T-helper 1 cell treated with Interleukin-12 subunit alpha and Interleukin-12 subunit beta and Interleukin-4 antibody, amounts not matched to agents 30 μg/mL and 1 μg/mL, for 36 hours (primary cell): ENCODE data around the gene FAM241A.
"Not testable (repeated sequence)": the region's sequence is repeated elsewhere in the genome, so short reads cannot be mapped to it uniquely, and the experiment has no call there.

Experiments
- H3K27ac Mint-ChIP-seq: one replicate; pipeline ENCODE4 v1.8.0; 2021; ENCODE audit warnings: mild to moderate bottlenecking, mixed read lengths
- H3K27me3 Mint-ChIP-seq: one replicate; pipeline ENCODE4 v1.8.0; 2021; ENCODE audit warnings: low read depth, mixed read lengths
- H3K36me3 Mint-ChIP-seq: one replicate; pipeline ENCODE4 v1.8.0; 2021; ENCODE audit warnings: low read depth, mixed read lengths
- H3K4me1 Mint-ChIP-seq: one replicate; pipeline ENCODE4 v1.8.0; 2021; ENCODE audit warnings: low read depth, mixed read lengths
- H3K4me3 Mint-ChIP-seq: one replicate; pipeline ENCODE4 v1.8.0; 2021; ENCODE audit warnings: mild to moderate bottlenecking, moderate library complexity, mixed read lengths
- H3K9me3 Mint-ChIP-seq: one replicate; pipeline ENCODE4 v1.8.0; 2021; ENCODE audit warnings: mixed read lengths

The FAM241A gene

DNA sequence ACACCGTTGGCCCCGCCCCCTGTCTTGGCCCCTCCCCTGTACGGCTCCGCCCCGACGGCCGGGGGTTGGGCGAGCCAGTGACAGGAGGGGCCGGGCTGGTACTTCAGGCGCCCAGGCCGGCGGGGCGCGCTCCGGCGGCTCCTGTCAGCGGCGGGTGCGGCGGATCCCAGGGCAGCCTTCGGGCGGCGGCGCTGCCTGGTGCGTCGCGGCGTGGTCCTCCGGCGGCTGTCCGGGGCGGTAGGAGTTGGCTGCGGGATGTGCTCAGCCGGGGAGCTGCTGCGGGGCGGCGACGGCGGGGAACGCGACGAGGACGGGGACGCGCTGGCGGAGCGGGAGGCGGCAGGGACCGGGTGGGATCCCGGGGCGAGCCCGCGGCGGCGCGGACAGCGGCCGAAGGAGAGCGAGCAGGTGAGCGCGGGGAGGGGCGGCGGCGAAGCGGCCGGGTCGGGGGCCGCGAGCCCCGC, at the start of gene FAM241A:
FAM241A (plus strand) TSS at position 129 of the 464 bp plus-strand sequence; CDS start at position 256, 127 bp downstream.
- Mint-ChIP-seq H3K27ac (peak within 1 kb of the TSS; percentile 89), H3K27me3 (no peaks in the 10 kb centered on the region)

DNA sequence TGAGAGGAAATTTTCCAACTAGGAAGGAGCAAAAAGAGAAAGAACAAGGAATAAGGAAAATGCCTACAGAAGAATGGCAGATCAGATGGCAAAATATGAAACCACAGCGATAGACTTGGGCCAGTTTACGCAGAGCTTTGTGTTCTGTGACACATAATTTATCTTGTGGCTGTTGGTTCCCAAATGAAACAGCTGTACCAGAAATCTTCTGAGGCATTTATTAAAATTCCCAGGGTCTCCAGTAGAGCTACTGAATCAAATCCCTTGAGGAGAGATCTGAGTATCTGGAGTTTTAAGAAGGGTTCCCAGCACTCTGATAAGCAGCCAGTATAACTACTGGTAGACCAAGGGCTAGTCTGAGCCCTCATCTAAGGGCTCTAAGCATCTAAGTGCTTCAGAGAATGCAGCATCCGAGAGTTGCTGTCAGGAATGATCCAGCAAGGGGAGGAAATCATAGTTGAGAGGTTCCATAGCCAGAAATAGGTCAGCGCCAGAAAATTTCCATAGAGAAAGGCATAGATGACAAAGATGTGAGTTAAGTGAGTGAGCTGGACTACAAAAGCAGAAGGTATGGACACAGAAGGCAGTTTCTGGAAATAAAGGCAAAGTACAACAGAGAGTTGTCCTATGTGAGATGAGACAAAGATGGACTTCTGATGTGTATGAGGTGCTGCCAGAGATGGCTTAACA, 46.3 kb upstream of the FAM241A start:
- peaks cover 30% of the 10 kb centered on the region for H3K27me3 Mint-ChIP-seq
- no peaks in the 10 kb centered on the region for H3K36me3 Mint-ChIP-seq
- peaks cover 3% of the 10 kb centered on the region for H3K4me1 Mint-ChIP-seq
- no peak overlapping the region for H3K4me3 Mint-ChIP-seq
- H3K27ac Mint-ChIP-seq = no peak overlapping the region
- no peaks in the 10 kb centered on the region for H3K9me3 Mint-ChIP-seq

More for the DNA sequence above, at the start of gene FAM241A:
- H3K4me3 Mint-ChIP-seq = peak within 1 kb of the TSS; percentile 91
- H3K9me3 Mint-ChIP-seq = no peaks in the 10 kb centered on the region
- no peaks in the 10 kb centered on the region for H3K36me3 Mint-ChIP-seq
- H3K4me1 Mint-ChIP-seq = peaks cover 23% of the 10 kb centered on the region

DNA sequence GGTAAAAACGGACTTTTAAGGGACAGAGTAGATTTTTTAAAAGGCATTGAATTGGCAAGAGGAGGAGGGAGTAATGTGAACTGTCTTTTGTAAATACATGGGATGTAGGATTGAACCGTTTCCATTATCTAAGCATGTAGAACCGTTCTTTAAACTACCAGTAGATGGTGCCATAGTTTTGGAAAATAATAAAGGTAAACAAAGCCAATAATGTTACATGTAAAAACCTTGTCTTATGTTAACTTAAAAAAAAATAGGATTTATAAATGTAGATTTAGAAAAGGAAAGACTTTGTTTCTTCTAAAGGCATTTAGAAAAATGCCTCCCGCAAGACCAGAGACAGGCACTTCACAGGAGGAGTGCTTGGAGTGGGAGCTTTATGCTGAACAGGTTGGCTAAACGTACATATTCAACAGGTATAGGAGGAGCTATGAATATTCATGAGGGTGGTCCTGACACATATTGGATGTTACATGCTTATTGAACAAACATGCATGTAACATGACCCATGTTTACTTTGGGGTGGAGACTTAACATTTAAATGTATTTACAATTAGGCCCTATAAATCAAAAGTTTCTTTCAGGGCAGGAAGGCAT, 45.5 kb upstream of the FAM241A start:
- Mint-ChIP-seq H3K4me1 (peaks cover 3% of the 10 kb centered on the region), H3K36me3 (no peaks in the 10 kb centered on the region), H3K27ac (no peak overlapping the region), H3K4me3 (no peak overlapping the region), H3K9me3 (no peaks in the 10 kb centered on the region), H3K27me3 (peaks cover 24% of the 10 kb centered on the region)

DNA sequence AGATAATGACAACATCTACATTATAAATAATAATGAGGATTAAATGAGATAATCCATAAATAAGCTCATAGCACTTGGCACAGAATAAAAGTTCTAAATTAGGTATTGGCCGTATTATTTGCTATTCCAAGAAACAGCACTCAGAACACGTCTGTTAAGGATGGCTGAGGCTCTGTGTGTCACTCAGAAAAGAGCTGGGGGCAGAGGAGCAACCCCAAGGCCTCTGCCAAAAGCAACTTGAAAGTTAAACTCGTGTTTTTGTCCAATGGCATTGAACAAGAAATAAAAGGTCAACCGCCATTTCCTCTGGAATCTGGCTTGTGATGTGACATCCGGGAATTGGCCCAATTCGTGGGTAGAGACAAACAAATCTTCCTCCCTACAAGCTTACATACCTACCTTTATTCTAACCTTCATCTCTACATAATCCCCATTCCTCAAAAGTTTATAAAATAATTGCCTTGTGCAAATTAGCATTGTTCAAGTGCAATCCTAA, 42.3 kb upstream of the FAM241A start:
- Mint-ChIP-seq H3K27me3 (peaks cover 3% of the 10 kb centered on the region), H3K36me3 (no peaks in the 10 kb centered on the region)

DNA sequence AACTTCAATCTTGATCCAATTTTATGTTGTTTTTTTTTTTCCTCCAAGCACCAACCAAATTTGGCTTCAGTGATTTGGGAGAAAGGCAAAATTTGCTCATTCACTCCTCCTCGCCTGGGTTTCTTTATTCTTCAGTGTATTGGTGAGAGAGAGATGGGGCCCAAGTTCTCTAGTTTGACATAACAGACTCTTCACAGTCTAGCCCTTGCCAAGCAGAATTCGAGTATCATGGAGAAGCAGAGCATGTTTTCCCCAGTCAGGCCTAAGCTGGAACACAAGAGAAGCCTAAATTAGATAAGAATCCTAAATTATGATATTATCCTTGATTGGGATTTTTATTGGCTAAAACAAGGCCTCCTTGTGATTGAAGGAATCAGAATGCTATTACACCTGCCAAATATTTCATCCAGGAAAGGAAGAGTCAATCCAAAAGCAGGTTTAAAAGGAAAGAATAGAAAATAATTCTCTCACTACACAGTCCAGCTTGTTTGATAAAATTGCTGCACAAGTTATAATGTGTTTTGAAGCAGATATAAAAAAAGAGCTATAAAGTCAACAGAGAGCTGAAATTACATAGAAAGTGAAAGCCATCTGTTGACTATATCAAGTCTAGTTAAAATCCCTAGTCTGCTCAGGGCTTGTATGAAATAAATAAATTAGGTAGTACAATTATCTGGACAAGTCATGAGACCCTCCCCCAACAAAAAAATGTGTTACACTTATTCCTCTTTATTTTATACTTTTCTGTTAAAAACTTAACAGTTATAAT, 39.9 kb upstream of the FAM241A start:
- Mint-ChIP-seq H3K36me3 (no peaks in the 10 kb centered on the region), H3K9me3 (no peaks in the 10 kb centered on the region), H3K27ac (no peak overlapping the region), H3K4me1 (peaks cover 10% of the 10 kb centered on the region), H3K27me3 (no peaks in the 10 kb centered on the region), H3K4me3 (no peak overlapping the region)

More for the DNA sequence above, 42.3 kb upstream of the FAM241A start:
- Mint-ChIP-seq H3K27ac (no peak overlapping the region), H3K9me3 (no peaks in the 10 kb centered on the region), H3K4me3 (no peak overlapping the region), H3K4me1 (peaks cover 3% of the 10 kb centered on the region)

DNA sequence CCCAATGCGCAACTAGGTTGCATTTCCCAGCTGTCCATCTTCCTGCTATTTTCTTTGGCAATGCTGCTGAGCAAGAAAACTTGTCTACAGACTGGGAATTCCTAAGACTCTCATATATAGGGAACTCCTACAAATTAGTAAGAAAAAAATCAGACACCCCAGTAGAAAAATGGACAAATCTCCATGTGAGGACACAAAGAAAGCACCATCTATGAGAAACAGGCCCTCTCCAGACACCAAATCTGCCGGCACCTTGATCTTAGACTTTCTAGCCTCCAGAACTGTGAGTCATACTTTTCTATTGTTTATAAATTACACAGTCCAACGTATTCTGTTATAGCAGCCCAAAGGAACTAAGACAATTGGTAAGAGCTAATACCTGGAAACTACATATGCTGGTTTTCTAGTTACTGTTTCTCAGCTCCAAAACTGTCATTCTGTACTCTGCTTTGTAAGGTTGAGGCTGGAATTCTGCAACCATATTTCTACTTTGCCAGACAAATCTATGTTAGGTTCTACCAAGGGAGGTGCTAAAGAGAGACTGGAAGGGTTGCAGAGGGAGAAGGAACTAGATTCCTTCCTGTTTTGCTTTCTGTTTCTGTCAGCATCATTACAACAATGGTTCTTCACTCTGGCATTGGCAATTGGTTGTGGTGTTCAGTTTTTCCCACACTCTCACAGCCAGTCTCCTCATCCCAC, 35.7 kb upstream of the FAM241A start:
- Mint-ChIP-seq H3K4me3 (no peak overlapping the region), H3K27me3 (no peaks in the 10 kb centered on the region), H3K27ac (peak overlapping the region; percentile 64), H3K36me3 (no peaks in the 10 kb centered on the region), H3K4me1 (peaks cover 10% of the 10 kb centered on the region), H3K9me3 (no peaks in the 10 kb centered on the region)

DNA sequence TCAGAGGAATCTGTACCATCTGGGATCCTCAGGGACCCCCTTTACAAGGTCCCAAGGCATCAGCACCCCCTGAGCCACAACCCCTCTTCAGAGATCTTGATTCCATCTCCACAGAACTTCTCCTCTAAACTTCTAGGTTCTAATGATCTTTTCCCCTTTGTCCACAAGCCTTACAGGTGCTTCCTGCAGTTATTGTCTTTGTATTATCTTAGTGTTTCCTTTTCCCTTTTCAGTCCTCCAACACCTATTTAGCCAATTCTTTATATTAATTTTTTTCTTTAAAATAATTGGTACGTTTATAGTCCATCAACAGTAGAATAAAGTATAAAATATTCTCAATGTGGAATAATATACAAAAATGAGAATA, 35.2 kb upstream of the FAM241A start:
- Mint-ChIP-seq H3K4me3 (no peak overlapping the region), H3K4me1 (peaks cover 10% of the 10 kb centered on the region), H3K36me3 (no peaks in the 10 kb centered on the region), H3K9me3 (no peaks in the 10 kb centered on the region), H3K27me3 (no peaks in the 10 kb centered on the region), H3K27ac (peak overlapping the region; percentile 64)

DNA sequence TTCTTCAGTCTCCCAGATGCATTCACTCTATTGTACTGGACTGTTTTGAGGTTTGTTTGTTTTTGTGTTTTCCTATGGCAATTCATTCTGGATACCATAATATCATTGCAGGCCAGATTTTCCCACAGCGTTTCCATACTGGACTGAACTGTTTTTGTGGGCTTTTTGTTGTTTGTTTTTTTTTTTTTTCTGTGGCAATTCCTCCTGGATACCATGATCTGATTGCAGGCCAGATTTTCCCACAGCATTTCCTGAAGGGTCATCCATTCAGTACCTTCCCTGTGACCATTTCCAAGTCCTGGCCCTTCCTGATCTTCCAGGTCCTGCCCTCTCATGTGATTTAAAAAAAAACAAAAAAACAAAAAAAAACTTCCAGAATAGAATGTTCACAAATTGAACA, 33.9 kb upstream of the FAM241A start:
- Mint-ChIP-seq H3K27ac (no peak overlapping the region), H3K36me3 (no peaks in the 10 kb centered on the region), H3K4me1 (peaks cover 10% of the 10 kb centered on the region), H3K27me3 (no peaks in the 10 kb centered on the region), H3K9me3 (no peaks in the 10 kb centered on the region), H3K4me3 (no peak overlapping the region)

DNA sequence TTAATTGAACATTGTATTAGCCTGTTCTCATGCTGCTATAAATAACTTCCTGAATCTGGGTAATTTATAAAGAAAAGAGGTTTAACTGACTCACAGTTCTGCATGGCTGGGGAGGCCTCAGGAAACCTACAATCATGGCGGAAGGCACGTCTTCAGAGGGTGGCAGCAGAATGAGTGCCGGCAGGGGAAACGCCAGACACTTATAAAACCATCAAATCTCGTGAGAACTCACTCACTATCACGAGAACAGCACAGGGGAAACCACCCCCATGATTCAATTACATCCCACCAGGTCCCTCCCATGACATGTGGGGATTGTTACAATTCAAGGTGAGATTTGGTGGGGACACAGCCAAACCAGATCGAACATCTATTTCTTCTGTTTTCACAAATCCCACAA, 33.2 kb upstream of the FAM241A start:
- not testable (repeated sequence) for H3K27ac Mint-ChIP-seq, H3K4me1 Mint-ChIP-seq, H3K36me3 Mint-ChIP-seq, H3K9me3 Mint-ChIP-seq, H3K27me3 Mint-ChIP-seq, H3K4me3 Mint-ChIP-seq

DNA sequence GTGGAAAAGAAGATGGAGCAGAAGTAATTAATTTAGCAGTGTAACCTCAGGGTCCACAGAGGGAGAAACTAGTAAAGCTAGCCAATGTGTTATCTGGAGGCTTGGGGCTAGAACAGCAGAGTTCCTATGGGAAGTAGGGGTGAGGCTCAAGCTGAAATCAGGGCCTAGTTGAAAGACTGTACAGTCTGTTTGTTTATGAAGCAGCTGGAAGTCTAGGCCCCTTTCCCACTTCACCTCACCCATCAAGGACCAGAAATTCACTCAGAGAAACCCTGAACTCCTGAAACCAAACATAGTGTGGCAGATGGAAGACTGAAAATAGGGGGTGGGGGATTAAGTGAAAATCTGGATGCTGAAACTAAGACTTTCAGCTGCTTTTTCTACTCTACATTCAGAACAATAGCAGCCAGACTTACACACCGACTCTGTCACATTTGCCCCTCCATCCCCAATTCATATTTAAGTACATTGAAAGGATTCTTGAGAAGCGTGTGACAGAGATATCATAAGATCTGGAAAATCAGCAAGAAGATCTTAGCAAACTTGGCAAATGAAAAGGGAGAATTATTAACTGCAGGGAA, 32.6 kb upstream of the FAM241A start:
- Mint-ChIP-seq H3K27ac (no peak overlapping the region), H3K27me3 (no peaks in the 10 kb centered on the region), H3K36me3 (no peaks in the 10 kb centered on the region), H3K4me1 (peaks cover 10% of the 10 kb centered on the region), H3K4me3 (no peak overlapping the region), H3K9me3 (no peaks in the 10 kb centered on the region)

DNA sequence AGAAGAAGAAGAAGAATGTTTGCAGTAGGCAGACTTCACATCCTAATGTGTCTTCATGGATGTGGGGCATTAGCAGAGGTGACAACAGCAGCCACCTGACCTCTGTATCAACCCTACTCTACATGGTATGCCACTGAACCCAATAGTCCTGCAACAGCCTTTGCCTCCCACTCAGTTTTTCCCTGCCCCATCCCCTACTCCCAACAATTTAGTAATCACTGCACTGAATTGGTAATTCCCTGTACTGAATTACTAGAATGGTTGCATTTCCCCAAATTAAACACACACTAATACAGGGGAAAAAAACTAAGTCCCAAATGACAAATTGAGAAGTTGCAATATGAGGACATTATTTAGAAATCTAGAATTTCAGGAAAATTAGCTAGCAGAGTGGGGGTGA, 31.4 kb upstream of the FAM241A start:
- H3K4me1 Mint-ChIP-seq = peaks cover 12% of the 10 kb centered on the region
- H3K9me3 Mint-ChIP-seq = no peaks in the 10 kb centered on the region
- H3K27ac Mint-ChIP-seq = no peak overlapping the region
- H3K36me3 Mint-ChIP-seq = no peaks in the 10 kb centered on the region
- H3K27me3 Mint-ChIP-seq = no peaks in the 10 kb centered on the region
- no peak overlapping the region for H3K4me3 Mint-ChIP-seq

DNA sequence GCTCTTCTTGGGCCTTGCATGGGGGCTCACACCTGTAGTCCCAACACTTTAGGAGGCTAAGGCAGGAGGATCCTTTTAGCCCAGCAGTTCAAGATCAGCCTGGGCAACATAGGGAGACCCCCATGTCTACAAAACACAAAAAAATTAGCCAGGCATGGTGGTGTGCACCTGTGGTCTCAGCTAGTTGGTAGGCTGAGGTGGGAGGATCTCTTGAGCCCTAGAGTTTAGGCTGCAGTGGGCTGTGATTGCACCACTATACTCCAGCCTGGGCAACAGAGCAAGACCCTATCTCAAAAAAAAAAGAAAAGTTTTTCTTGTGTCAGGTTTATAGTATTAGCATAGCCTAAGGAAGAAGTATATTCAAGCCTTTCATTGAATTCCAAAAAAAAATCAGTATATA, 30.8 kb upstream of the FAM241A start:
- H3K27me3 Mint-ChIP-seq = no peaks in the 10 kb centered on the region
- H3K36me3 Mint-ChIP-seq = no peaks in the 10 kb centered on the region
- H3K4me1 Mint-ChIP-seq = peaks cover 12% of the 10 kb centered on the region

DNA sequence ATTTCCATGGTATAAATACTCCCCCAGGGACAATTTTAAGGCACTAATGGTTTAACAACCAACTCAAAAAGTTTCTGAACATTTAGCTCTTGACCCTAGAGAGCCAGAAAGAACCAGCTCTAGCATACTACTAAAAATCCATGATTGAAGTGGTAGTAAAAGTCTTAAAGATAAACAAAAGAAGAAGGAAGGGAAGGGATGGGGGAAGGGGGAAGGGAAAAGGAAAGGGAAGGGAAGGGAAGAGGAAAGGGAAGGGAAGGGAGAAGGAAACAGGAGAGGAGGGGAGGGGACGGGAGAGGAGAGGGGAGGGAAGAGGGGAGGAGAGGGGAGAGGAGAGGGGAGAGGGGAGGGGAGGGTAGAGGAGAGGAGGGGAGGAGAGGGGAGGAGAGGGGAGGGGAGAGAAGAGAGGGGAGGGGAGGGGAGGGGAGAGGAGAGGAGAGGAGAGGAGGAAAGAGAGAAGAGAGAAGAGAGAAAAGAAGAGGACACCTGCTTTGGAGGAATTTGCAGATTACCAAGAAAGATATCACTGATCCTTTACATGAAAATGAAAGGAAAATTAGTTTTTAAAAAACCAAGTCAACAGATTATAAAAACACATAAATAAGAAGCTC, 26.4 kb upstream of the FAM241A start:
- H3K9me3 Mint-ChIP-seq = no peaks in the 10 kb centered on the region
- H3K4me3 Mint-ChIP-seq = peak overlapping the region; percentile 9
- H3K27me3 Mint-ChIP-seq = no peaks in the 10 kb centered on the region
- peak overlapping the region; percentile 65 for H3K27ac Mint-ChIP-seq
- H3K36me3 Mint-ChIP-seq = peaks cover 2% of the 10 kb centered on the region
- H3K4me1 Mint-ChIP-seq = peaks cover 18% of the 10 kb centered on the region

More for the DNA sequence above, 30.8 kb upstream of the FAM241A start:
- Mint-ChIP-seq H3K4me3 (no peak overlapping the region), H3K9me3 (no peaks in the 10 kb centered on the region), H3K27ac (no peak overlapping the region)

DNA sequence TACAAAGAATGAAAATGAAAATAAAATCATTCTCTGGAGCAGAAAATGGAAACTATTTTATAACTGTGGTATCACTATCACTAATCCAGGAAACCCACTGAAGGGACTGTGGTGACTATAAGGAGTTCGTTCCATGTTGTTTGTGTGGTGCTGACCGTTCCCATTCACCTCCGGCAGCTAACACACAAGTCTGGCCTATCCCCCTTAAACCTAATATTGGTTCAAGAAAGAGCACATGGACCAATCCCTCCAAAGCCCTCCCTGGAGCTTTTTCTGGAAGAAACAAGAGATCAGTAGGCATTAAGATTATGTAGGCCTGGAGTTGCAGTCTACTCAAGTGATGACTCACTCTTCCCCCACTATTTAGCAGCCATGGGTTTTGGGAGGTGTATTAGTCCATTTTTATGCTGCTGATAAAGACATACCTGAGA, 25.9 kb upstream of the FAM241A start:
- H3K9me3 Mint-ChIP-seq = no peaks in the 10 kb centered on the region
- H3K27ac Mint-ChIP-seq = peak overlapping the region; percentile 90
- peak overlapping the region; percentile 14 for H3K4me3 Mint-ChIP-seq
- H3K4me1 Mint-ChIP-seq = peaks cover 18% of the 10 kb centered on the region
- peaks cover 2% of the 10 kb centered on the region for H3K36me3 Mint-ChIP-seq
- no peaks in the 10 kb centered on the region for H3K27me3 Mint-ChIP-seq
